ENCODE measurements around the gene GOLGA8B.
"Not testable (repeated sequence)": the region's sequence is repeated elsewhere in the genome, so short reads cannot be mapped to it uniquely, and the experiment has no call there.

The GOLGA8B gene

GRCh38 chr15:34597316-34597715, 13.9 kb upstream of the GOLGA8B start:
- DNase-seq, result no peak

GRCh38 chr15:34594361-34594760, 10.9 kb upstream of the GOLGA8B start:
- peak; percentile 50 for DNase-seq

- no peak for DNase-seq
Observed at GRCh38 chr15:34591306-34591705, 7.9 kb upstream of the GOLGA8B start.

GRCh38 chr15:34588046-34588674, 4.7 kb upstream of the GOLGA8B start:
- peak; percentile 69 for DNase-seq

GRCh38 chr15:34585966-34586365, 2.5 kb upstream of the GOLGA8B start:
- not testable (repeated sequence) for DNase-seq

GRCh38 chr15:34584996-34585395, 1.5 kb upstream of the GOLGA8B start:
- DNase-seq, result no peak

GRCh38 chr15:34584330-34584668, 848 bp upstream of the GOLGA8B start:
- no peak for DNase-seq

GRCh38 chr15:34582461-34583371, 735 bp downstream of the GOLGA8B start:
- peak; percentile 19 for DNase-seq

- DNase-seq, result not testable (repeated sequence)
Observed at GRCh38 chr15:34581687-34582460, 1.6 kb downstream of the GOLGA8B start.

GRCh38 chr15:34581043-34581365, 2.4 kb downstream of the GOLGA8B start:
- no peak for DNase-seq

- DNase-seq, result not testable (repeated sequence)
Observed at GRCh38 chr15:34580251-34581042, 3.0 kb downstream of the GOLGA8B start.

GRCh38 chr15:34578283-34578674, 5.2 kb downstream of the GOLGA8B start:
- no peak for DNase-seq

GRCh38 chr15:34577658-34578282, 5.7 kb downstream of the GOLGA8B start:
- DNase-seq, result not testable (repeated sequence)

GRCh38 chr15:34575035-34575434, 8.4 kb downstream of the GOLGA8B start:
- DNase-seq, result not testable (repeated sequence)

GRCh38 chr15:34572921-34573320, 10.5 kb downstream of the GOLGA8B start:
- DNase-seq, result not testable (repeated sequence)

GRCh38 chr15:34572019-34572641, 11.3 kb downstream of the GOLGA8B start:
- DNase-seq, result not testable (repeated sequence)

- DNase-seq, result not testable (repeated sequence)
Observed at GRCh38 chr15:34569670-34570396, 13.6 kb downstream of the GOLGA8B start.

- DNase-seq, result not testable (repeated sequence)
Observed at GRCh38 chr15:34567174-34567573, 16.3 kb downstream of the GOLGA8B start.

- DNase-seq, result not testable (repeated sequence)
Observed at GRCh38 chr15:34564711-34565110, 18.7 kb downstream of the GOLGA8B start.

- DNase-seq, result not testable (repeated sequence)
Observed at GRCh38 chr15:34560814-34561213, 22.6 kb downstream of the GOLGA8B start.

GRCh38 chr15:34559764-34560163, 23.7 kb downstream of the GOLGA8B start:
- not testable (repeated sequence) for DNase-seq
